ENCODE results near the gene TGFBR3. TPM values are rescaled to one million over a fixed set of nuclear protein-coding genes. Genes with fewer than 3 reads are reported as not detected.

The TGFBR3 gene
- 15.4 and 16.9 TPM in 2 replicates for total RNA-seq

GRCh38 chr1:91885716-91886506 is at the start of gene TGFBR3:
TGFBR3 (minus strand) TSS chr1:91886151; CDS start chr1:91861531, 24,620 bp downstream.

Small RNA genes lying within 50 kb of the gene (small RNA-seq; reads per million reads assigned to genes)
- gene RN7SL653P, result not detected

Other genes with a start within 250 kb of the TGFBR3 start
- gene BRDT, start 63.2 kb upstream of the TGFBR3 start, total RNA-seq, result not detected in 2 replicates
- gene EPHX4, start 143.8 kb upstream of the TGFBR3 start, total RNA-seq, result 6.7 and 9.8 TPM in 2 replicates
- 0.36 TPM in 1 of 2 replicates, not detected in the other for gene SETSIP, start 189.3 kb upstream of the TGFBR3 start, total RNA-seq
- 2.1 and 2.9 TPM in 2 replicates for gene BTBD8, start 194.2 kb upstream of the TGFBR3 start, total RNA-seq

Data from thoracic aorta endothelial cell (primary cell).